CD14-positive monocyte (primary cell): ENCODE results near the gene POMT1. TPM values are rescaled to one million over a fixed set of nuclear protein-coding genes. Genes with fewer than 3 reads are reported as not detected.

Experiments used
- DNase-seq, 3 donors: peaks; one replicate each; pipeline ENCODE4 v3.0.0-alpha.2; 2011 to 2022
- H2AFZ ChIP-seq: 2 replicates; pipeline ENCODE4 v1.6.0; 2012; ENCODE audit warnings: mild to moderate bottlenecking, low read depth, low read length, inconsistent platforms; ENCODE audit not compliant: insufficient read depth, poor library complexity, severe bottlenecking
- H3K27ac ChIP-seq, 2 donors: 1 replicate in 1 of 2; 2 replicates in 1 of 2; pipeline ENCODE4 v1.5.1; 2012 to 2013; ENCODE audit warnings: low read length in 2 of 2, control low read depth in 1 of 2, inconsistent platforms in 1 of 2, low read depth in 1 of 2, mild to moderate bottlenecking in 1 of 2
- H3K27me3 ChIP-seq, 2 donors: one replicate each; pipeline versions ENCODE4 v1.6.0 to v1.6.1; 2011 to 2013; ENCODE audit warnings: low read length in 2 of 2; ENCODE audit not compliant: control insufficient read depth in 2 of 2, insufficient read depth in 2 of 2
- H3K36me3 ChIP-seq, 2 donors: replicated peaks in 1 of 2; 1 replicate in 1 of 2; 2 replicates in 1 of 2; pipeline versions ENCODE4 v1.5.1 to v1.6.1; 2012 to 2013; ENCODE audit warnings: low read length in 2 of 2, control low read depth in 1 of 2, inconsistent platforms in 1 of 2, mild to moderate bottlenecking in 1 of 2; ENCODE audit not compliant: insufficient read depth in 2 of 2, control insufficient read depth in 1 of 2
- H3K4me1 ChIP-seq, 2 donors: 1 replicate in 1 of 2; 2 replicates in 1 of 2; pipeline versions ENCODE4 v1.5.1 to v1.6.1; 2012 to 2013; ENCODE audit warnings: low read length in 2 of 2, control low read depth in 1 of 2, inconsistent platforms in 1 of 2, mild to moderate bottlenecking in 1 of 2, moderate library complexity in 1 of 2; ENCODE audit not compliant: insufficient read depth in 2 of 2, control insufficient read depth in 1 of 2
- H3K4me2 ChIP-seq: replicated peaks from 2 replicates; pipeline ENCODE3; 2012; ENCODE audit warnings: low read length, moderate library complexity, mild to moderate bottlenecking; ENCODE audit not compliant: poor library complexity, severe bottlenecking; ENCODE audit errors: extremely low read depth
- H3K4me3 ChIP-seq, 3 experiments: fragments of 200-600 bp in 1 of 3; sonication (generic) in 1 of 3; replicated peaks in 1 of 3; 1 replicate in 2 of 3; 2 replicates in 1 of 3; pipeline ENCODE4 v1.5.1; 2011 to 2013; ENCODE audit warnings: low read length in 3 of 3, mild to moderate bottlenecking in 3 of 3, control low read depth in 2 of 3, low read depth in 2 of 3, inconsistent platforms in 1 of 3, moderate library complexity in 1 of 3
- H3K79me2 ChIP-seq: 2 replicates; pipeline ENCODE4 v1.6.0; 2012; ENCODE audit warnings: mild to moderate bottlenecking, control low read depth, inconsistent platforms, low read length, moderate library complexity; ENCODE audit not compliant: insufficient read depth
- H3K9ac ChIP-seq: 2 replicates; pipeline ENCODE4 v1.6.0; 2017; ENCODE audit warnings: low read length, mild to moderate bottlenecking; ENCODE audit not compliant: insufficient read depth, poor library complexity, severe bottlenecking
- H3K9me3 ChIP-seq, 2 donors: replicated peaks in 1 of 2; 1 replicate in 1 of 2; 2 replicates in 1 of 2; pipeline versions ENCODE4 v1.5.1 to v1.6.1; 2012 to 2013; ENCODE audit warnings: low read length in 2 of 2, control low read depth in 1 of 2; ENCODE audit not compliant: control insufficient read depth in 1 of 2, insufficient read depth in 1 of 2
- H4K20me1 ChIP-seq: 2 replicates; pipeline ENCODE4 v1.6.0; 2012; ENCODE audit warnings: mild to moderate bottlenecking, low read length, control low read depth, moderate library complexity; ENCODE audit not compliant: insufficient read depth
- H3K27ac Mint-ChIP-seq, 7 donors: one replicate each; pipeline ENCODE4 v1.8.0; 2020; ENCODE audit warnings: mild to moderate bottlenecking in 7 of 7, mixed read lengths in 7 of 7, moderate library complexity in 6 of 7, inconsistent platforms in 2 of 7
- H3K27me3 Mint-ChIP-seq, 3 donors: one replicate each; pipeline ENCODE4 v1.8.0; 2021 to 2022; ENCODE audit warnings: low read depth in 3 of 3, mild to moderate bottlenecking in 3 of 3, mixed read lengths in 3 of 3, moderate library complexity in 3 of 3, inconsistent platforms in 1 of 3
- H3K36me3 Mint-ChIP-seq, 2 donors: one replicate each; pipeline ENCODE4 v1.8.0; 2020; ENCODE audit warnings: mixed read lengths in 2 of 2, inconsistent platforms in 1 of 2, mild to moderate bottlenecking in 1 of 2
- H3K4me1 Mint-ChIP-seq: one replicate; pipeline ENCODE4 v1.8.0; 2020; ENCODE audit warnings: mild to moderate bottlenecking, mixed read lengths
- H3K4me3 Mint-ChIP-seq, 2 donors: one replicate each; pipeline ENCODE4 v1.8.0; 2020; ENCODE audit warnings: mild to moderate bottlenecking in 2 of 2, mixed read lengths in 2 of 2, moderate library complexity in 1 of 2
- H3K9me3 Mint-ChIP-seq, 7 donors: one replicate each; pipeline ENCODE4 v1.8.0; 2020 to 2022; ENCODE audit warnings: mixed read lengths in 7 of 7, mild to moderate bottlenecking in 6 of 7, moderate library complexity in 6 of 7, inconsistent platforms in 2 of 7
- CTCF ChIP-seq: fragments of 200-600 bp; IDR thresholded peaks from one replicate; pipeline ENCODE4 v1.8.0; 2022; ENCODE audit warnings: antibody characterized with exemption, mild to moderate bottlenecking
- WGBS: methylation state at CpG from one replicate; pipeline ENCODE4 v1.1.5; 2013; ENCODE audit warnings: missing lambda C conversion rate; ENCODE audit not compliant: insufficient coverage; 5-methylcytosine and 5-hydroxymethylcytosine counted together
- intact Hi-C, 2 donors: fragments of 100-400 bp; cut with micrococcal nuclease; formaldehyde crosslinking; loops; one replicate each; pipeline versions ENCODE4 v1.15.0 to v1.15.1; 2023
- polyA plus RNA-seq, 3 donors: library from polyadenylated mRNA; depleted of rRNA in 1 of 3; unstranded in 2 of 3; stranded (reverse) in 1 of 3; fragments of 300-500 nt in 2 of 3; fragments of >200 nt in 1 of 3; fragmentation: Illumina TruSeq in 2 of 3; gene quantifications; 1 replicate in 2 of 3; 2 replicates in 1 of 3; pipeline ENCODE4 v1.2.3, GENCODE V29; 2012 to 2021

Gene POMT1
- polyA plus RNA-seq, 3 donors = 5.9 to 22.3 (median 7.5) TPM

- Mint-ChIP-seq H3K27me3 (no peaks in the 10 kb centered on the region), H3K4me1 (peaks cover 2% of the 10 kb centered on the region), H3K9me3 (peaks cover 0 to 2% (median 0%) of the 10 kb centered on the region in 7 donors), H3K36me3 (peaks cover 76 to 94% of the 10 kb centered on the region in 2 donors), H3K4me3 (no peak overlapping the region), H3K27ac (peak overlapping the region in 1 of 7 donors; percentile 25)
- Histone ChIP-seq H3K36me3 (peaks cover 89 to 99% of the 10 kb centered on the region in 2 donors), H3K27ac (no peak overlapping the region), H3K9ac (no peak overlapping the region), H3K79me2 (peaks cover 19% of the 10 kb centered on the region), H3K27me3 (no peaks in the 10 kb centered on the region), H3K9me3 (no peaks in the 10 kb centered on the region), H4K20me1 (peaks cover 72% of the 10 kb centered on the region), H3K4me2 (no peak overlapping the region), H2AFZ (no peak overlapping the region), H3K4me3 (no peak overlapping the region), H3K4me1 (no peaks in the 10 kb centered on the region)
- 100% methylated on average over 1 of the region's 4 CpGs for WGBS
- intact Hi-C loops = no loop called here
- TF ChIP-seq CTCF = no peak
- DNase-seq = no peak
These were observed 34.7 kb upstream of the POMT1 start for GRCh38 chr9:131468031-131468430.

GRCh38 chr9:131469356-131469755 lies 33.4 kb upstream of the POMT1 start:
- H2AFZ ChIP-seq = no peak overlapping the region
- no peak overlapping the region for H3K4me3 Mint-ChIP-seq
- no peak for DNase-seq
- peaks cover 22% of the 10 kb centered on the region for H3K79me2 ChIP-seq
- peaks cover 72% of the 10 kb centered on the region for H4K20me1 ChIP-seq
- no peaks in the 10 kb centered on the region for H3K27me3 ChIP-seq
- no peak overlapping the region for H3K27ac ChIP-seq
- TF ChIP-seq CTCF = no peak
- H3K36me3 Mint-ChIP-seq = peaks cover 80 to 95% of the 10 kb centered on the region in 2 donors
- H3K9me3 Mint-ChIP-seq = peaks cover 0 to 2% (median 0%) of the 10 kb centered on the region in 7 donors
- intact Hi-C loops = no loop called here
- H3K4me2 ChIP-seq = no peak overlapping the region
- H3K4me1 ChIP-seq = no peaks in the 10 kb centered on the region
- no peak overlapping the region for H3K27ac Mint-ChIP-seq
- H3K27me3 Mint-ChIP-seq = no peaks in the 10 kb centered on the region
- H3K9me3 ChIP-seq = no peaks in the 10 kb centered on the region
- no peak overlapping the region for H3K9ac ChIP-seq
- no peaks in the 10 kb centered on the region for H3K4me1 Mint-ChIP-seq
- no peak overlapping the region for H3K4me3 ChIP-seq
- WGBS = 96% methylated on average over 6 of the region's 6 CpGs
- H3K36me3 ChIP-seq = peaks cover 92 to 99% of the 10 kb centered on the region in 2 donors
